ENCODE data around the gene MSMB.
"Not testable (repeated sequence)": the region's sequence is repeated elsewhere in the genome, so short reads cannot be mapped to it uniquely, and the experiment has no call there.

DNA sequence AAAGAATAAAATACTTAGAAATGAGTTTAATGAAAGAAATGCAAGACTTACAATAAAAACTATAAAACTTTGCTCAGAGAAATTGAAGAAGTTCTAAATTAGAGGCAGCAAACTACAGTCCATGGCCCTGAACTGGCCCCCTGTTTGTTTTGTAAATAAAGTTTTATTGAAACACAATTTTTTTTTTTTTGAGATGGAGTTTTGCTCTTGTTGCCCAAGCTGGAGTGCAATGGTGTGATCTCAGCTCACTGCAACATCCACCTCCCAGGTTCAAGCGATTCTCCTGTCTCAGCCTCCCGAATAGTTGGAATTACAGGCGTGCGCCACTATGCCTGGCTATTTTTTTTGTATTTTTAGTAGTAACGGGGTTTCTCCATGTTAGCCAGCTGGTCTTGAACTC is 11.9 kb upstream of the MSMB start:
- not testable (repeated sequence) for TF ChIP-seq TCF12 (IDR thresholded peaks at IDR 0.05; ENCODE audit: low read depth, low read length); RFX5 (IDR thresholded peaks at IDR 0.05; ENCODE audit: borderline replicate concordance, low read depth, low read length); SIX5 (IDR thresholded peaks at IDR 0.05; ENCODE audit: low read depth, low read length); CBX5 (IDR thresholded peaks at IDR 0.05; ENCODE audit: low read depth, low read length); RXRA (IDR thresholded peaks at IDR 0.05; ENCODE audit: insufficient read depth, low read depth, low read length); JUN (IDR thresholded peaks at IDR 0.05; ENCODE audit: low read depth, low read length); TAF1 (IDR thresholded peaks at IDR 0.05; ENCODE audit: low read depth, low read length); CREB1 (IDR thresholded peaks at IDR 0.05); BACH1 (IDR thresholded peaks at IDR 0.05; ENCODE audit: low read length); PHF8 (conservative IDR thresholded peaks at IDR 0.05; ENCODE audit: low read depth, low read length)
- TF ChIP-seq, protein P1, sequence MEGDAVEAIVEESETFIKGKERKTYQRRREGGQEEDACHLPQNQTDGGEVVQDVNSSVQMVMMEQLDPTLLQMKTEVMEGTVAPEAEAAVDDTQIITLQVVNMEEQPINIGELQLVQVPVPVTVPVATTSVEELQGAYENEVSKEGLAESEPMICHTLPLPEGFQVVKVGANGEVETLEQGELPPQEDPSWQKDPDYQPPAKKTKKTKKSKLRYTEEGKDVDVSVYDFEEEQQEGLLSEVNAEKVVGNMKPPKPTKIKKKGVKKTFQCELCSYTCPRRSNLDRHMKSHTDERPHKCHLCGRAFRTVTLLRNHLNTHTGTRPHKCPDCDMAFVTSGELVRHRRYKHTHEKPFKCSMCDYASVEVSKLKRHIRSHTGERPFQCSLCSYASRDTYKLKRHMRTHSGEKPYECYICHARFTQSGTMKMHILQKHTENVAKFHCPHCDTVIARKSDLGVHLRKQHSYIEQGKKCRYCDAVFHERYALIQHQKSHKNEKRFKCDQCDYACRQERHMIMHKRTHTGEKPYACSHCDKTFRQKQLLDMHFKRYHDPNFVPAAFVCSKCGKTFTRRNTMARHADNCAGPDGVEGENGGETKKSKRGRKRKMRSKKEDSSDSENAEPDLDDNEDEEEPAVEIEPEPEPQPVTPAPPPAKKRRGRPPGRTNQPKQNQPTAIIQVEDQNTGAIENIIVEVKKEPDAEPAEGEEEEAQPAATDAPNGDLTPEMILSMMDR (IDR thresholded peaks at IDR 0.05; ENCODE audit: control extremely low read depth in 1 of 3, insufficient read depth in 1 of 3, low read depth in 1 of 3, low read length in 3 of 3): not testable (repeated sequence)
- TF ChIP-seq, protein P2, sequence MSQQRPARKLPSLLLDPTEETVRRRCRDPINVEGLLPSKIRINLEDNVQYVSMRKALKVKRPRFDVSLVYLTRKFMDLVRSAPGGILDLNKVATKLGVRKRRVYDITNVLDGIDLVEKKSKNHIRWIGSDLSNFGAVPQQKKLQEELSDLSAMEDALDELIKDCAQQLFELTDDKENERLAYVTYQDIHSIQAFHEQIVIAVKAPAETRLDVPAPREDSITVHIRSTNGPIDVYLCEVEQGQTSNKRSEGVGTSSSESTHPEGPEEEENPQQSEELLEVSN (IDR thresholded peaks at IDR 0.05): not testable (repeated sequence)
- TF ChIP-seq, protein P3, sequence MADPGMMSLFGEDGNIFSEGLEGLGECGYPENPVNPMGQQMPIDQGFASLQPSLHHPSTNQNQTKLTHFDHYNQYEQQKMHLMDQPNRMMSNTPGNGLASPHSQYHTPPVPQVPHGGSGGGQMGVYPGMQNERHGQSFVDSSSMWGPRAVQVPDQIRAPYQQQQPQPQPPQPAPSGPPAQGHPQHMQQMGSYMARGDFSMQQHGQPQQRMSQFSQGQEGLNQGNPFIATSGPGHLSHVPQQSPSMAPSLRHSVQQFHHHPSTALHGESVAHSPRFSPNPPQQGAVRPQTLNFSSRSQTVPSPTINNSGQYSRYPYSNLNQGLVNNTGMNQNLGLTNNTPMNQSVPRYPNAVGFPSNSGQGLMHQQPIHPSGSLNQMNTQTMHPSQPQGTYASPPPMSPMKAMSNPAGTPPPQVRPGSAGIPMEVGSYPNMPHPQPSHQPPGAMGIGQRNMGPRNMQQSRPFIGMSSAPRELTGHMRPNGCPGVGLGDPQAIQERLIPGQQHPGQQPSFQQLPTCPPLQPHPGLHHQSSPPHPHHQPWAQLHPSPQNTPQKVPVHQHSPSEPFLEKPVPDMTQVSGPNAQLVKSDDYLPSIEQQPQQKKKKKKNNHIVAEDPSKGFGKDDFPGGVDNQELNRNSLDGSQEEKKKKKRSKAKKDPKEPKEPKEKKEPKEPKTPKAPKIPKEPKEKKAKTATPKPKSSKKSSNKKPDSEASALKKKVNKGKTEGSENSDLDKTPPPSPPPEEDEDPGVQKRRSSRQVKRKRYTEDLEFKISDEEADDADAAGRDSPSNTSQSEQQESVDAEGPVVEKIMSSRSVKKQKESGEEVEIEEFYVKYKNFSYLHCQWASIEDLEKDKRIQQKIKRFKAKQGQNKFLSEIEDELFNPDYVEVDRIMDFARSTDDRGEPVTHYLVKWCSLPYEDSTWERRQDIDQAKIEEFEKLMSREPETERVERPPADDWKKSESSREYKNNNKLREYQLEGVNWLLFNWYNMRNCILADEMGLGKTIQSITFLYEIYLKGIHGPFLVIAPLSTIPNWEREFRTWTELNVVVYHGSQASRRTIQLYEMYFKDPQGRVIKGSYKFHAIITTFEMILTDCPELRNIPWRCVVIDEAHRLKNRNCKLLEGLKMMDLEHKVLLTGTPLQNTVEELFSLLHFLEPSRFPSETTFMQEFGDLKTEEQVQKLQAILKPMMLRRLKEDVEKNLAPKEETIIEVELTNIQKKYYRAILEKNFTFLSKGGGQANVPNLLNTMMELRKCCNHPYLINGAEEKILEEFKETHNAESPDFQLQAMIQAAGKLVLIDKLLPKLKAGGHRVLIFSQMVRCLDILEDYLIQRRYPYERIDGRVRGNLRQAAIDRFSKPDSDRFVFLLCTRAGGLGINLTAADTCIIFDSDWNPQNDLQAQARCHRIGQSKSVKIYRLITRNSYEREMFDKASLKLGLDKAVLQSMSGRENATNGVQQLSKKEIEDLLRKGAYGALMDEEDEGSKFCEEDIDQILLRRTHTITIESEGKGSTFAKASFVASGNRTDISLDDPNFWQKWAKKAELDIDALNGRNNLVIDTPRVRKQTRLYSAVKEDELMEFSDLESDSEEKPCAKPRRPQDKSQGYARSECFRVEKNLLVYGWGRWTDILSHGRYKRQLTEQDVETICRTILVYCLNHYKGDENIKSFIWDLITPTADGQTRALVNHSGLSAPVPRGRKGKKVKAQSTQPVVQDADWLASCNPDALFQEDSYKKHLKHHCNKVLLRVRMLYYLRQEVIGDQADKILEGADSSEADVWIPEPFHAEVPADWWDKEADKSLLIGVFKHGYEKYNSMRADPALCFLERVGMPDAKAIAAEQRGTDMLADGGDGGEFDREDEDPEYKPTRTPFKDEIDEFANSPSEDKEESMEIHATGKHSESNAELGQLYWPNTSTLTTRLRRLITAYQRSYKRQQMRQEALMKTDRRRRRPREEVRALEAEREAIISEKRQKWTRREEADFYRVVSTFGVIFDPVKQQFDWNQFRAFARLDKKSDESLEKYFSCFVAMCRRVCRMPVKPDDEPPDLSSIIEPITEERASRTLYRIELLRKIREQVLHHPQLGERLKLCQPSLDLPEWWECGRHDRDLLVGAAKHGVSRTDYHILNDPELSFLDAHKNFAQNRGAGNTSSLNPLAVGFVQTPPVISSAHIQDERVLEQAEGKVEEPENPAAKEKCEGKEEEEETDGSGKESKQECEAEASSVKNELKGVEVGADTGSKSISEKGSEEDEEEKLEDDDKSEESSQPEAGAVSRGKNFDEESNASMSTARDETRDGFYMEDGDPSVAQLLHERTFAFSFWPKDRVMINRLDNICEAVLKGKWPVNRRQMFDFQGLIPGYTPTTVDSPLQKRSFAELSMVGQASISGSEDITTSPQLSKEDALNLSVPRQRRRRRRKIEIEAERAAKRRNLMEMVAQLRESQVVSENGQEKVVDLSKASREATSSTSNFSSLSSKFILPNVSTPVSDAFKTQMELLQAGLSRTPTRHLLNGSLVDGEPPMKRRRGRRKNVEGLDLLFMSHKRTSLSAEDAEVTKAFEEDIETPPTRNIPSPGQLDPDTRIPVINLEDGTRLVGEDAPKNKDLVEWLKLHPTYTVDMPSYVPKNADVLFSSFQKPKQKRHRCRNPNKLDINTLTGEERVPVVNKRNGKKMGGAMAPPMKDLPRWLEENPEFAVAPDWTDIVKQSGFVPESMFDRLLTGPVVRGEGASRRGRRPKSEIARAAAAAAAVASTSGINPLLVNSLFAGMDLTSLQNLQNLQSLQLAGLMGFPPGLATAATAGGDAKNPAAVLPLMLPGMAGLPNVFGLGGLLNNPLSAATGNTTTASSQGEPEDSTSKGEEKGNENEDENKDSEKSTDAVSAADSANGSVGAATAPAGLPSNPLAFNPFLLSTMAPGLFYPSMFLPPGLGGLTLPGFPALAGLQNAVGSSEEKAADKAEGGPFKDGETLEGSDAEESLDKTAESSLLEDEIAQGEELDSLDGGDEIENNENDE (IDR thresholded peaks at IDR 0.05; ENCODE audit: insufficient replicate concordance, low read length): not testable (repeated sequence)

Measured in H1 (cell line).